ENCODE measurements around the gene NRXN2.
"Not testable (repeated sequence)": the region's sequence is repeated elsewhere in the genome, so short reads cannot be mapped to it uniquely, and the experiment has no call there.

NRXN2 gene

GRCh38 chr11:64605656-64606585 is 117.1 kb downstream of the NRXN2 start:
- DNase-seq (ENCODE audit: low read depth in 2 of 2): no peak

GRCh38 chr11:64605244-64605560 is 117.8 kb downstream of the NRXN2 start:
- DNase-seq (ENCODE audit: low read depth in 2 of 2): no peak

DNA sequence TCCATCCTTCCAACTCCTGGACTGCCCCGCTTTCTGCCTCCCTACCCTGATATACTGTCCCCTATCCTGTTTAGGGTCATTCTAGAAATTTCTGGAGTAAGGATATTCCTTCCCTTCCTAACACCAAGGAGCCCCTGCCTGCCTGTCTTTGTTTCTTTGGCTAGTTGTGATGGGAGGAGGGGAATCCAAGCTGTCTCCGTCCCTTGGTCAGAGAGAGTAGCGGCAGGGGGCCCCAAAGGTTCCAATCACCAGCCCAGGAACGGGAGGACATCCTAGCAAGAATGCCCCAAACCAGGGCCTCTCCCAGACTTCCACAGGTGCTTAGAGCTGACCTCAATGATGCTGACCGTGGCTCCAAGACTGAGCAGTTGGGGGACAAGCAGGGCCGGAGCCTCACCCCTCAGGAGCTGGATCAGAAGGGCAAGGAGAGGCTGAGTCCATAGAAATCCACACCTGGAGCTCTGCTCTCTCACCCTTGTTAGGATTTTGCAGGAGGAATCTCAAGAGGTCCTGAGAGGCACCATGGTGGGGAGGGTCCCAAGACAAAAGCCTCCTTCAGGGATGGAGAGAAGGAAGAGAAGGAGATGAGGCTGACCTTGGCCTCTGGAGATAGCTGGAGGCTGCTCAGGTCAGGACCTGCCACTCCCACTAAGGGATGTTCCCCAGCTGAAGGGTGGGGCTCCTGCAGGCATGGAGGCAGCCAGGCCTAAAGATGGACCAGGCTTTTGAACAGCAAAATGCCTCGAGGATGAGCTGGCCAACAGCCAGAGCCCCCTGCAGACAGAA is 118.3 kb downstream of the NRXN2 start:
- DNase-seq (ENCODE audit: low read depth in 2 of 2): no peak

DNA sequence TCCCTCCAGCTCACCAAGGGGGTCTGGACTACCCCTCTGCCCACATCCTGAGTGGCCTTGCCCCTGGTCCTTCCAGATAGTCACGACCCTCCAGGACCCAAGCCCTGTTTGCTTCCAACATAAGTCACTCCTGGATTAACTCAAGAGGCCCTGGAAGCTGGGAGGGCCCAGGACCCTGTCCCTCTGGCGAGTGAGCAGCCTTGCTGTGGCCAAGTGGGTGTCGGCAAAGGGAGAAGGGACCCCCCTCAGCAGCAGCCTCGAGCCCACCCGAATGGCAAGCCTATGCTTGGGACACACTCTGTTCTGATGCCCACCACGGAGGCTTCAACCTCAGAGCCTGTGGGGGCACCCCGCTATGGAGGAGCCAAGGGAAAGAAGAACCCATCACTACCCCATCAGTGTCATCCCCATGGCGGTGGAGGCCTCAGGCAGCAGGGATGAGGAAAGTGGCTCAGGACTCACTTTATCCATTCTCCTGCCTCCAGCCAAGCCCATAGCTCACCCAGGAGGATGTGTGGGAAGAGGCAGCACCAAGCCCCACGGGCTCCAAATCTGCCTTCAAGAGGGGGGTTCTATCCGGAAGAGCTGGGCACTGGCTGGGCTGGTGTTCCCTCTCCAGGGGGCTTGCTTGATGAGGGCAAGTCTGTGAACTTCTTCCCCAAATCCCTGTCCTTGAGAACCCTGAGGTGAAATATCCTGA is 119.4 kb downstream of the NRXN2 start:
- no peak for DNase-seq (ENCODE audit: low read depth in 2 of 2)

DNA sequence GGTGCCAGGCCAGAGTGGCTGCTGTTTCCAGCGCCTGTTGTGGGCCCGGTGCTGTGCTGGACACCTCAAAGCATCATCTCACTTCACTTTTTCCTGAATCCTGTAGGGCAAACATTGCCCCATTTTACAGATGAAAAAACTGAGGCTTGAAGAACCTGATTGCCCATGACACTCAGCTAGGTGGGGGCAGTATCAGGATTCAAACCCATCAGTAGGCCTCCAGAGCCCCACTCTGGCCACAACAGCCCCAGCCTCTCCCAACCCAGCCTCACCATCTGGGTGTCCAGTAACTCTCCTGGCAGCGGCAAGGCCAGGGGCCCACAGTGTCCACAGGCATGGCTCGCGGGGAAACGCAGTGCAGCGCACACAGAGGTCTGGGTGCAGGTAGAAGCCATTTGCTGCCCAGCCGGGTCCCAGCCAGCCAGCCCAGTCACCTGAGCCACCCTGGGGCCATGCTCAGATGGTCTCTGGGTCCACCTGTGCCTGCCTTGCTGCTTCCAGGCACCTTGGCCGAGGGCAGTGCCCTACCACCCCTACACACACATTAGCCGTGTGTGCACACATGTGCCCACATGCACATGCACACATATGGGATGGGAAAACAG is 120.4 kb downstream of the NRXN2 start:
- DNase-seq (ENCODE audit: low read depth in 2 of 2): no peak

- DNase-seq (ENCODE audit: low read depth in 2 of 2): no peak
Measured at GRCh38 chr11:64601605-64602465, 121.2 kb downstream of the NRXN2 start.

- no peak for DNase-seq (ENCODE audit: low read depth in 2 of 2)
Measured at GRCh38 chr11:64600281-64600992, 122.6 kb downstream of the NRXN2 start.

DNA sequence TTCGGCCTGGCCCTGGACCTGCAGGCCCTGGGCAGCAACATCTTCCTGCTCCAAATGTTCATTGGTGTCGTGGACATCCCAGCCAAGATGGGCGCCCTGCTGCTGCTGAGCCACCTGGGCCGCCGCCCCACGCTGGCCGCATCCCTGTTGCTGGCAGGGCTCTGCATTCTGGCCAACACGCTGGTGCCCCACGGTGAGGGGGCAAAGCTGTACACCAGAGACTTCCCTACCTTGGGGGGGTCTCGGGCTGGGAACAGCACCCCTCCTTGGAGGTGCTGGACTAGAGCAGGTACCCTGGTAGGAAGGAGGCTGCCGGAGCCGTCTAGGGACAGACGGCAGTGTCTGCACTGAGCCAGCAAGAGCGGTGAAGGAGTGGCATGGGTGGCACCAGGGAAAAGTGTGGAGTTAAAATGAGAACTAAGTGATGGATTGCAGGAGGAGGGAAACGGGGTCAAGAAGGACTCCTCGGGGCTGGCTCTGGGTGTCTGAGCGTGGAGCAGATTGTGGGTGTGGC is 123.2 kb downstream of the NRXN2 start:
- DNase-seq (ENCODE audit: low read depth in 2 of 2): no peak

DNA sequence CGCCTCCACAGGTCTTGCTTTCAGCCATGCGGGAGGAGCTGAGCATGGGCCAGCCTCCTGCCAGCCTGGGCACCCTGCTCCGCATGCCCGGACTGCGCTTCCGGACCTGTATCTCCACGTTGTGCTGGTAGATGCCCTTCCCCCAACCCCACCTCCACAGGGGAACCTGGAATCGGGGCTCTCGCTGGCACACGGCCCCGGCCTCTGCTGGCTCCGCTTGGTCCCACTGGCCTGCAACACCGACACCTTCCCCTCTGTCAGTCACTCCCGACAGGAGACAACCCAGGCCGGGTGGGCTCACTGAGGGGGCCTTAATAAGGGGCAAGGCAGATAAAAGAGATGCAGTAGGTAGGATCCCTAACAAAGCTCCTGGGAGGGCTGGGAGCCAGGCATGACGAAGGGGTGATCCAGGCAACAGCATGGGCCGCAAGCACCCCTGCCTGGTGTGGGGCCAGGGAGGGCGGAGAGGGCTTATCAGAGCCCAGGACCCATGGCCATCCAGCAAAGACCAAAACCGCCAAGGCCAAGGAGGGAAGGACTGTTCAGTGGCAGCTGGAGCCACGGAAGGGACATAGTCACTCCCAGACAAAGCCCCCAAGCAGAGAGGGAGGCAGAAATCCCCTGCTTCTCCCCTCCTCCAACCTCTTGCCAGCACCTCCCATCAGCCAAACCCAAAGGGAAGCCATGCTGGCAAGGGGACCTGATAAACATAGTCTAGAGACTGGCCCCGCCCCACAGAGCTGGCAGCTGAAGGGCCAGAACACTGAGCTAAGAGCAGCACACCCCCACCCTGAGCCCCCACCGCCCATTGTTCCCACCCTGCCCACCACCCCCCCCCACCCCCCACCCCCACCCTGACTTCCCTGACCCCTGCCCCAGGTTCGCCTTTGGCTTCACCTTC is 124.0 kb downstream of the NRXN2 start:
- no peak for DNase-seq (ENCODE audit: low read depth in 2 of 2)

DNA sequence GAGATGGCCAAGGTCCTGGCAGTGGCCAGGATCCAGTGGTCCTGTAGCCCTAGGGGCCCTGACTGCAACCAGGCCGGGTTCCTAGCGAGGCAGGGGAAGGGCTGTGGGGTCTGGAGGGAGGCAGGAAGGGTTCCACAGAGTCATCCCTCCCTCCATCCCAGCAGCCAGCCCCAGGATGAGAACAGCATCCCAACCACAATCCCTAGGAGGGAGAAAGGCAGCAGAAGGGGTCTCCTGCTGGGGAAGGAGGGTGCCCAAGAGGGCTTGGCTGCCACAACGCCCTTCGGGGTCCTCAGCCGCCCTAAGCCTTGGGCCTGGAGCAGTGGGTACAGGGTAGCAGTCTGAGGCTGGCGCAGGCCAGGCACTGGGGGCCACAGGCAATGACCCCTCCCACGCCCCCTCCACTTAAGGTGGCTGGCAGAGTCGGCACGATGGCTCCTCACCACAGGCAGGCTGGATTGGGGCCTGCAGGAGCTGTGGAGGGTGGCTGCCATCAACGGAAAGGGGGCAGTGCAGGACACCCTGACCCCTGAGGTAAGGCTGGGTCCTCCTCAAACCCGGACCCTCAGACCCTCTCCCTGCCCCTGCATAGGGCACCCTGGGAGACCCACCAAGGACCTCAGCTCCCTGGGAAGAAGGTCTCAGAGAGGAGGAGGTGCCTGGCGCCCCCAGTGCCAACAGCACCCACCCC is 124.7 kb downstream of the NRXN2 start:
- DNase-seq (ENCODE audit: low read depth in 2 of 2): no peak

GRCh38 chr11:64597671-64598101 is 125.3 kb downstream of the NRXN2 start:
- DNase-seq (ENCODE audit: low read depth in 2 of 2): no peak

DNA sequence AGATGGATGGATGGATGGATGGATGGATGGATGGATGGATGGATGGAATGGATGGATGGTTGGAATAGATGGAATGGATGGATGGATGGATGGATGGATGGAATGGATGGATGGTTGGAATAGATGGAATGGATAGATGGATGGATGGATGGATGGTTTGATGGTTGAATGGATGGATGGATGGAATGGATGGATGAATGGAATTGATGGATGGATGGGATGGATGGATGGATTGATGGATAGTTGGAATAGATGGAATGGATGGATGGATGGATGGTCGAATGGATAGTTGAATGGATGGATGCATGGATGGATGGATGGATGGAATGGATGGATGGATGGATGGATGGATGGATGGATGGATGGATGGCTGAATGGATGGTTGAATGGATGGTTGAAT is 127.1 kb downstream of the NRXN2 start:
- DNase-seq (ENCODE audit: low read depth in 2 of 2): not testable (repeated sequence)

DNA sequence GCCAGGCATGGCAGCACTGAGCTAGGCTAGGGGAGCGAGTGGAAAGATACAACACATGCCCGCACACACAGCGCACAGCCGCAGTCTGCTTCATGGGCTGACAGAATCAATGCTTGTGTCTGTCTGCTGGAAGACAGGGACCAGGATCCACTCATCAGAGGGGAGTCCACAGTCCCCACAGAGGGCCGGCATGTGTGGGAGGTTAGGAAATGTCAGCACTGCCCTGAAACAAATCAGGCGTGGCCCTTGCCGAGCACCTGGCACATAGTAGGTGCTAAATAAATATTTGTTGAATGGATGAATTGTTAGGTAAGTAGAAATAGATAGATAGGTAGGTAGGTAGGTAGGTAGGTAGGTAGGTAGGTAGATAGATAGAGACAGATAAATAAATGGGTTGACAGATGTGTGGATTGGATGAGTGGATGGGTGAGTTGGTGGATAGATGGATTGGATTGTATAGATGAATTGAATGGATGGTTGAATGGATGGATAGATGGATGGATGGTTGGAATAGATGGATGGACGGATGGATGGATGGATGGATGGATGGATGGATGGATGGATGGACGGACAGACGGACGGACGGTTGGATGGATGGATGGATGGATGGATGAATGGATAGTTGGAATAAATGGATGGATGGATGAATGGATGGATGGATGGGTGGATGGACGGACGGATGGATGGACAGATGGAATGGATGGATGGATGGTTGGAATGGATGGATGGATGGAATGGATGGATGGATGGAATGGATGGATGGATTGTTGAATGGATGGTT is 128.6 kb downstream of the NRXN2 start:
- no peak for DNase-seq (ENCODE audit: low read depth in 2 of 2)

DNA sequence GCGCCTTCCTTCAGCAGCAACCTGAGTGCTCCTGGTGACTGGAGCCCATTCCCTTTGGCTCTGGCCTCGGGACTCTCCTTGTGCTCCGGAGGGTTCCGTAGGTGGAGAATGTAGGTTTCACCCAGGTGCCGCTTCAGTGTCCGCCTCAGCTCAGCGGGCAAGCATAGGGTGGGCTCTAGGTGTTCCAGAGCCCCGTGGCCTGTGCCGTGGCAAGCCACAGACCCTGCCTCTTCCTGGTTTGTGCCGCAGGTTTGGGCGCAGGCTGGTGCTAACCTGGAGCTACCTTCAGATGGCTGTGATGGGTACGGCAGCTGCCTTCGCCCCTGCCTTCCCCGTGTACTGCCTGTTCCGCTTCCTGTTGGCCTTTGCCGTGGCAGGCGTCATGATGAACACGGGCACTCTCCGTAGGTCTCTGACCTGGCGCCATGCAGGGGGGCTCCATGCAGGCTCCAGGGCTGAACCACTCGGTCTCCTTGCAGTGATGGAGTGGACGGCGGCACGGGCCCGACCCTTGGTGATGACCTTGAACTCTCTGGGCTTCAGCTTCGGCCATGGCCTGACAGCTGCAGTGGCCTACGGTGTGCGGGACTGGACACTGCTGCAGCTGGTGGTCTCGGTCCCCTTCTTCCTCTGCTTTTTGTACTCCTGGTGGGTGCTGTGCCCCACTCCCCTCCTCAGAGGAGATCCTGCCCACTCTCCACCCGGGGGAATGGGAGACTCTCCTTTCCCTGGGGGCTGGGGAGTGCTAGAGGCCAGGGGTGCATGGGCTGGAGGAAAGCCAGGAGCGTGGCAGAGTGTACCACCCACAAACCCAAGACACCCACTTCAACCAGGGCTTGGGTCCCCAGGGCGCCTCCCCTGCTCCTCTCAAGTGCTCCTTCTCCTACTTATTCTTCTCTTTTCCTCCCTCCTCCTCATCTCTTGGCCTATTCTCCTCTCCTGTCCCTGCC is 129.6 kb downstream of the NRXN2 start:
- DNase-seq (ENCODE audit: low read depth in 2 of 2): no peak

DNA sequence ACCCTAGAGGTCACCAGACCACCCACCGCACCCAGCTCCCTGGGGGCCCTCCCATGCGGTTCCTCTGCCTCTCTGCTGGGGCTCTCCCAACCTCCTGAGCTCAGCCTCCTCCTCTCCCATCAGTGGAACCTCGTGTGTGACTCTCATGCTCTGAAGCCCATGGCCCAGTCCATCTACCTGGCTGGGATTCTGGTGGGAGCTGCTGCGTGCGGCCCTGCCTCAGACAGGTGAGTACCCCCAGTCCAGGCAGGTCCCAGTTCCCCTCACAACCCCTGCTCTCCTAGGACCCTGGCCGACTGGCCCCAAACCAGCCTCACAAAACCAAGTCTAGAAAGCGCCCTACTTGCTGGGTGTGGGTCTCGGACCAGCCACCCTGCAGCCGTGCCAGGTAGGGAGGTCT is 130.3 kb downstream of the NRXN2 start:
- DNase-seq (ENCODE audit: low read depth in 2 of 2): no peak

GRCh38 chr11:64592234-64592615 is 130.8 kb downstream of the NRXN2 start:
- no peak for DNase-seq (ENCODE audit: low read depth in 2 of 2)

Data from stimulated activated CD8-positive, alpha-beta memory T cell treated with anti-CD3 and anti-CD28 coated beads, Interleukin-7, amount 100 ng/mL, for 4 hours (primary cell).